GM18519 (cell line): ENCODE results near the gene HRH3.

ENCODE experiments used
- ATAC-seq: cut with Tn5 transposase; IDR thresholded peaks from one replicate; pipeline ENCODE4 v1.9.1; 2021; ENCODE audit warnings: mild to moderate bottlenecking, moderate library complexity; ENCODE audit not compliant: unreplicated experiment, low FRiP score

Gene HRH3

GRCh38 chr20:62182469-62183425 lies 37.3 kb downstream of the HRH3 start, which contains the start of gene MTG2:
MTG2 (plus strand) TSS chr20:62183028; CDS start chr20:62193421, 10,393 bp downstream.
- peak; percentile 74 for ATAC-seq

GRCh38 chr20:62181808-62182207 lies 38.3 kb downstream of the HRH3 start:
- ATAC-seq, result no peak

- ATAC-seq, result no peak
Observed at GRCh38 chr20:62179162-62179504, 40.9 kb downstream of the HRH3 start.

GRCh38 chr20:62178316-62179161 lies 41.5 kb downstream of the HRH3 start:
- no peak for ATAC-seq

GRCh38 chr20:62177307-62177706 lies 42.8 kb downstream of the HRH3 start:
- no peak for ATAC-seq

GRCh38 chr20:62176866-62177265 lies 43.2 kb downstream of the HRH3 start:
- no peak for ATAC-seq

GRCh38 chr20:62175711-62176110 lies 44.4 kb downstream of the HRH3 start:
- no peak for ATAC-seq

- no peak for ATAC-seq
Observed at GRCh38 chr20:62174870-62175624, 45.0 kb downstream of the HRH3 start.

GRCh38 chr20:62174021-62174804 lies 45.9 kb downstream of the HRH3 start:
- no peak for ATAC-seq

- no peak for ATAC-seq
Observed at GRCh38 chr20:62172666-62173065, 47.4 kb downstream of the HRH3 start.

- ATAC-seq, result no peak
Observed at GRCh38 chr20:62171245-62171644, 48.8 kb downstream of the HRH3 start.

- ATAC-seq, result no peak
Observed at GRCh38 chr20:62170536-62170935, 49.5 kb downstream of the HRH3 start.

GRCh38 chr20:62168890-62169435 lies 51.1 kb downstream of the HRH3 start:
- no peak for ATAC-seq

- no peak for ATAC-seq
Observed at GRCh38 chr20:62168061-62168460, 52.0 kb downstream of the HRH3 start.

- ATAC-seq, result no peak
Observed at GRCh38 chr20:62167474-62167873, 52.6 kb downstream of the HRH3 start.

GRCh38 chr20:62165762-62166399 lies 54.2 kb downstream of the HRH3 start:
- no peak for ATAC-seq
